ENCODE results near the gene ACOT8. TPM values are rescaled to one million over a fixed set of nuclear protein-coding genes. Genes with fewer than 3 reads are reported as not detected.

The ACOT8 gene
- total and polyA plus RNA-seq, 2 of the 8 experiments (the other 6 are each of a cell fraction or from before 2014, with no cell fraction given): 37.6 to 88.8 TPM

DNA sequence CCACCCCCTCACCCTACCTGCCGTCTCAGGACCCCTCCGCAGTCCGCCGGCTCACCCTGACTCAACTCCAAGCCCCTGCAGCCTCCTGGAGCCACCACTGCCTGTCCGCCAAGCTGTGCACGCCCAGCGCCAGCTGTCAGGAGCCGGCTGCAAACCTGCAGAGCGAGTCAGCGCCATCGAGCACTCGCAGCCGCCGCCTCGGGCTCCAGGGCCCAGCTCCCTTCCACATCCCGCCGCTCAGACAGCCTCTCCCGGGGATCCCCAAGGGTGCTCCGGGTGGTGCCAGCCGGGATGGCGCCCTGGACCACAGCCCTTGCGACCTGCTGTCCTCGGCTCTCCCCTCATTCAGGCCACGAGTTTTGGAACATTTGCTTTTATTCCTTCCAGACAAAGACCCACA is 34.3 kb downstream of the ACOT8 start:
- Histone ChIP-seq H3K36me3 (ENCODE audit: control insufficient read depth in 2 of 4, insufficient read depth in 4 of 4, low read length in 3 of 4) (no peaks in the 10 kb centered on the region; a peak in 1 of 8 replicates), H2BK20ac (ENCODE audit: low read length) (no peak overlapping the region), H3K4me2 (ENCODE audit: insufficient read depth in 1 of 2, low read depth in 2 of 2, low read length in 2 of 2) (peak overlapping the region in 1 of 2 experiments; percentile 10; a peak in 2 of 4 replicates), H3K4ac (replicated peaks; ENCODE audit: insufficient read length, low read depth, low read length) (peak overlapping the region; percentile 23), H4K20me1 (replicated peaks in 1 of 2; ENCODE audit: control insufficient read depth in 1 of 2, insufficient read depth in 2 of 2, low read length in 2 of 2) (no peaks in the 10 kb centered on the region), H3K4me3 (ENCODE audit: extremely low read depth in 1 of 4, insufficient read depth in 2 of 4, low read depth in 3 of 4, low read length in 4 of 4) (no peak overlapping the region), H2AK5ac (ENCODE audit: low read depth, low read length) (0 out of 2 replicates have a peak overlapping the region, but pooled peaks have one; percentile 80), H2BK5ac (ENCODE audit: low read depth, low read length) (no peak overlapping the region), H2BK120ac (replicated peaks; ENCODE audit: low read depth, low read length) (no peak overlapping the region), H2AFZ (ENCODE audit: low read length) (no peak overlapping the region), H3K79me2 (ENCODE audit: control insufficient read depth in 1 of 2, insufficient read depth in 2 of 2, low read length in 2 of 2) (no peaks in the 10 kb centered on the region), H3K18ac (ENCODE audit: extremely low read depth, low read length) (no peak overlapping the region), H4K91ac (replicated peaks; ENCODE audit: insufficient read length, low read length) (no peak overlapping the region), H3K27me3 (replicated peaks in 1 of 4; ENCODE audit: control insufficient read depth in 3 of 4, extremely low read depth in 1 of 4, insufficient read depth in 3 of 4, low read length in 3 of 4) (peaks cover 0 to 12% (median 10%) of the 10 kb centered on the region in 4 experiments; a peak in 4 of 7 replicates), H3K9me3 (ENCODE audit: insufficient read depth in 2 of 2, low read depth in 1 of 2, low read length in 1 of 2) (no peaks in the 10 kb centered on the region), H2BK12ac (ENCODE audit: low read depth, low read length) (peak overlapping the region; percentile 94; the same call in 1 of the 2 replicates), H3K14ac (ENCODE audit: insufficient read length) (no peak overlapping the region), H3K4me1 (replicated peaks in 1 of 4; ENCODE audit: control insufficient read depth in 3 of 4, insufficient read depth in 4 of 4, low read length in 3 of 4) (peaks cover 0 to 12% (median 5%) of the 10 kb centered on the region in 4 experiments; a peak in 6 of 7 replicates), H3K27ac (ENCODE audit: low read depth, low read length) (no peak overlapping the region), H4K8ac (ENCODE audit: extremely low read depth, insufficient read depth, low read length) (peak overlapping the region; percentile 38), H3K23ac (ENCODE audit: insufficient read length) (no peak overlapping the region), H3K79me1 (ENCODE audit: low read depth, low read length) (no peaks in the 10 kb centered on the region), H3K56ac (replicated peaks; ENCODE audit: insufficient read length, low read depth, low read length) (no peak overlapping the region), H2BK15ac (ENCODE audit: low read length) (no peak overlapping the region), H3K23me2 (ENCODE audit: low read depth, low read length) (peaks cover 2% of the 10 kb centered on the region; the same call in 1 of the 2 replicates), H4K5ac (ENCODE audit: insufficient read length, low read depth, low read length) (no peak overlapping the region), H3K9ac (replicated peaks in 1 of 4; ENCODE audit: extremely low read depth in 1 of 4, low read depth in 3 of 4, low read length in 3 of 4) (no peak overlapping the region)
- DNase-seq (ENCODE audit: low read depth in 1 of 2, low spot score in 2 of 2) (no peak), FAIRE-seq (no peak)
- CTCF ChIA-PET (ENCODE audit: partially characterized antibody): interaction anchor here (0.7 to 1.3 kb wide), 9 partner anchors 10 to 92 kb away, joined by 3 to 4 read pairs (median 3); partner anchors contain the start of genes DNTTIP1, NEURL2 and WFDC3
- 80% methylated on average over 23 of the region's 24 CpGs; no CpG with 5 or more reads in 1 of the 2 experiments for WGBS, 2 experiments (ENCODE audit: extremely low coverage in 1 of 2, insufficient coverage in 1 of 2, insufficient read length in 1 of 2, insufficient replicate concordance in 2 of 2, low coverage in 1 of 2, low lambda C conversion rate in 2 of 2, missing lambda C conversion rate in 1 of 2)
- TF ChIP-seq SRF (IDR thresholded peaks at IDR 0.05; ENCODE audit: low read depth, low read length): no peak
- TF ChIP-seq BACH1 (IDR thresholded peaks at IDR 0.05; ENCODE audit: low read length): no peak
- TF ChIP-seq NANOG (IDR thresholded peaks at IDR 0.05; ENCODE audit: insufficient read depth, low read depth, low read length, poor library complexity, severe bottlenecking): no peak
- no peak for TF ChIP-seq CEBPB (IDR thresholded peaks at IDR 0.05; ENCODE audit: low read depth, low read length)
- no peak for TF ChIP-seq SIRT6 (IDR thresholded peaks at IDR 0.05; ENCODE audit: low read length)
- no peak for TF ChIP-seq SP4 (IDR thresholded peaks at IDR 0.05; ENCODE audit: low read length)
- POLR2A ChIA-PET (ENCODE audit: partially characterized antibody): interaction anchor here (0.7 to 11.0 kb wide), 7 partner anchors 8 to 148 kb away, joined by 3 to 96 read pairs (median 8); partner anchors contain the start of genes PCIF1, SNX21 and UBE2C

All from H1 (cell line).